ENCODE results near the gene STEAP2. TPM values are rescaled to one million over a fixed set of nuclear protein-coding genes. Genes with fewer than 3 reads are reported as not detected.

The STEAP2 gene
- total RNA-seq, 1 experiment from 2014 or later = 134 TPM

DNA sequence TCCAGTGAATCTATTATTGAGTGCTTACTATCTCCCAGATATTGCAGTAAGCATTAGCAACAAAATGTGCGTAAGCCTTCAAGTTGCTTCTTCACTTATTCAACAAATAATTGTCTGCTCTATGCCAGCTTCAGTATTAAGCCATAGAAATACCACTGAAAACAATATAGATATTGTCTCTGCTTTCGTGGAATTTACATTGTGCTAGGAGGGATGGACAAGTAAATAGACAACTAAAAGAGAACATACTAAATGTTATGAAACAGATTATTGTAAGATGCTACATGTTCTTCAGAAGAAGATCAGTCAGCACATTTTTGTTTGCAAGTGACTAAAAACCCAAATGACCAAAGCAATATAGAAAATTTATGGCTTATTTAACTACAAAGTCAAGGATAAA lies 60.7 kb downstream of the STEAP2 start:
- no peak for DNase-seq (ENCODE audit: low spot score)
- Histone ChIP-seq H3K4me3 (ENCODE audit: low read depth, low read length, poor library complexity, severe bottlenecking) (no peak overlapping the region), H3K27ac (ENCODE audit: low read depth, low read length, poor library complexity, severe bottlenecking) (no peak overlapping the region), H3K27me3 (replicated peaks; ENCODE audit: insufficient read depth, low read depth, low read length, poor library complexity) (no peaks in the 10 kb centered on the region), H3K36me3 (ENCODE audit: insufficient read depth, low read length, poor library complexity, severe bottlenecking) (no peaks in the 10 kb centered on the region), H3K9me3 (ENCODE audit: low read depth, low read length, poor library complexity, severe bottlenecking) (no peaks in the 10 kb centered on the region), H3K4me1 (ENCODE audit: insufficient read depth, low read length, poor library complexity, severe bottlenecking) (peaks cover 16% of the 10 kb centered on the region)
- TF ChIP-seq, protein P1, sequence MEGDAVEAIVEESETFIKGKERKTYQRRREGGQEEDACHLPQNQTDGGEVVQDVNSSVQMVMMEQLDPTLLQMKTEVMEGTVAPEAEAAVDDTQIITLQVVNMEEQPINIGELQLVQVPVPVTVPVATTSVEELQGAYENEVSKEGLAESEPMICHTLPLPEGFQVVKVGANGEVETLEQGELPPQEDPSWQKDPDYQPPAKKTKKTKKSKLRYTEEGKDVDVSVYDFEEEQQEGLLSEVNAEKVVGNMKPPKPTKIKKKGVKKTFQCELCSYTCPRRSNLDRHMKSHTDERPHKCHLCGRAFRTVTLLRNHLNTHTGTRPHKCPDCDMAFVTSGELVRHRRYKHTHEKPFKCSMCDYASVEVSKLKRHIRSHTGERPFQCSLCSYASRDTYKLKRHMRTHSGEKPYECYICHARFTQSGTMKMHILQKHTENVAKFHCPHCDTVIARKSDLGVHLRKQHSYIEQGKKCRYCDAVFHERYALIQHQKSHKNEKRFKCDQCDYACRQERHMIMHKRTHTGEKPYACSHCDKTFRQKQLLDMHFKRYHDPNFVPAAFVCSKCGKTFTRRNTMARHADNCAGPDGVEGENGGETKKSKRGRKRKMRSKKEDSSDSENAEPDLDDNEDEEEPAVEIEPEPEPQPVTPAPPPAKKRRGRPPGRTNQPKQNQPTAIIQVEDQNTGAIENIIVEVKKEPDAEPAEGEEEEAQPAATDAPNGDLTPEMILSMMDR (conservative IDR thresholded peaks at IDR 0.05; ENCODE audit: low read depth, low read length) = no peak
- TF ChIP-seq EZH2 (IDR thresholded peaks at IDR 0.05; ENCODE audit: borderline replicate concordance, low read depth, low read length, poor library complexity, severe bottlenecking) = no peak
- CTCF ChIA-PET = no interaction called here
- intact Hi-C loops (cut with micrococcal nuclease; ENCODE audit: unreplicated experiment) = no loop called here
- POLR2A ChIA-PET (ENCODE audit: low non-redundant PET) = no interaction called here
- BruUV-seq (replicated peaks) = no TSS peak

DNA sequence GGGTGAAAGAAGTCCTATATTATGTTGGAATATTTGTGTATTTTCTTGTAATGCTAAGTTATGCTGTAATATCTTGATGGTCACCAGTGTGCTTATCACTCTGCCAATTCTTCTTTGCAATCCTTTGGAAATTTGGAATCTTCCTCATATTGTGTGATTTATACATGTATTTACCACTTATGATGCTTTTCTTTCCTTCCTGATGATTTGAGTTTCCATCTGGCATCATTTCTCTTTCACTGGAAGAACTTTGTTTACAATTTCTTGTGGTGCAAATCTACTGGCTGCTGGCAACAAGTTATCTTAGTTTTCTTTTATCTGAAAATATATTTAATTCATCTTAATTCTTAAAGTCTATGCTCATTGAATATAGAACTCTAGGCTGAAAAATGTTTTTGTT lies 62.6 kb downstream of the STEAP2 start:
- no peaks in the 10 kb centered on the region for H3K9me3 ChIP-seq (ENCODE audit: low read depth, low read length, poor library complexity, severe bottlenecking)
- POLR2A ChIA-PET (ENCODE audit: low non-redundant PET) = interaction anchor here (0.6 kb wide), 1 partner anchor 42 kb away, joined by 3 read pairs; no protein-coding TSS in a partner anchor
- intact Hi-C loops (cut with micrococcal nuclease; ENCODE audit: unreplicated experiment) = no loop called here
- no peak for DNase-seq (ENCODE audit: low spot score)
- no TSS peak for BruUV-seq (replicated peaks)
- H3K27ac ChIP-seq (ENCODE audit: low read depth, low read length, poor library complexity, severe bottlenecking) = no peak overlapping the region
- no peaks in the 10 kb centered on the region for H3K27me3 ChIP-seq (replicated peaks; ENCODE audit: insufficient read depth, low read depth, low read length, poor library complexity)
- H3K4me1 ChIP-seq (ENCODE audit: insufficient read depth, low read length, poor library complexity, severe bottlenecking) = peaks cover 9% of the 10 kb centered on the region
- H3K36me3 ChIP-seq (ENCODE audit: insufficient read depth, low read length, poor library complexity, severe bottlenecking) = no peaks in the 10 kb centered on the region
- H3K4me3 ChIP-seq (ENCODE audit: low read depth, low read length, poor library complexity, severe bottlenecking) = no peak overlapping the region
- CTCF ChIA-PET = no interaction called here
- no peak for TF ChIP-seq EZH2 (IDR thresholded peaks at IDR 0.05; ENCODE audit: borderline replicate concordance, low read depth, low read length, poor library complexity, severe bottlenecking)
- TF ChIP-seq, protein P1 (conservative IDR thresholded peaks at IDR 0.05; ENCODE audit: low read depth, low read length) = no peak

DNA sequence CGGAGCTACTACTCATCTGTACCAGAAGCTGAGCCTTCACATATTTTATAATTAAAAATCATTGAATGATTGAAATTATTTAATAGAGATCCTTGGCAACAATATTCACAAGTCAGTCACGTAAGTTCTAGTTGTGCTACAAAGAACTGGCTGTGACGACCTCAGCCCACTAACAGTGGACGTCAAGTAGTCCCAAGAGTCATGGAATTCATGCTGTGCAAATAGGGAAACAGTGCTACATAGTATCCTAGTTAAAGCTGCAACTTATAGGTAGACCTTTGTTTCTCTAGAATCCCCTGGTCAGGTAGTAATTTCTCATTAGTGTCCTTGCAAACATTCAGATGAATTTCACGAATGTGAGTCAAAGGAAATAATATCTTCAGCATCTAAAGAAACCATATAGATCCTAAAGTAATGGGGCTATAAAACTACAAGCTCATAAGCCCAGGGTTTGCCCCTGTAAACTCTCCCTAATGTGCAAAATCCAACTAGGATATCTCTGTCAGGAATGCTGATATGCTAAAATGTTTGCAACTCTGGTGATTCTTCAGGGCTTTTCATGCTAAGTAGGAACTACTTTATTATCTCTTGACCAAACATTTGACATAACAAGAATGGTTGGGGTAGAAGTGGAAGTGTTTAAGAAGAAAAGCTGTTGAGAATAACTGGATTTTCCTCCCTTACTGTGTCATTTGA lies 64.6 kb downstream of the STEAP2 start:
- H3K4me1 ChIP-seq (ENCODE audit: insufficient read depth, low read length, poor library complexity, severe bottlenecking) = peaks cover 9% of the 10 kb centered on the region
- TF ChIP-seq EZH2 (IDR thresholded peaks at IDR 0.05; ENCODE audit: borderline replicate concordance, low read depth, low read length, poor library complexity, severe bottlenecking) = no peak
- TF ChIP-seq, protein P1 (conservative IDR thresholded peaks at IDR 0.05; ENCODE audit: low read depth, low read length) = no peak
- POLR2A ChIA-PET (ENCODE audit: low non-redundant PET) = no interaction called here
- intact Hi-C loops (cut with micrococcal nuclease; ENCODE audit: unreplicated experiment) = no loop called here
- H3K36me3 ChIP-seq (ENCODE audit: insufficient read depth, low read length, poor library complexity, severe bottlenecking) = no peaks in the 10 kb centered on the region
- H3K4me3 ChIP-seq (ENCODE audit: low read depth, low read length, poor library complexity, severe bottlenecking) = no peak overlapping the region
- CTCF ChIA-PET = no interaction called here
- no peaks in the 10 kb centered on the region for H3K27me3 ChIP-seq (replicated peaks; ENCODE audit: insufficient read depth, low read depth, low read length, poor library complexity)
- no peaks in the 10 kb centered on the region for H3K9me3 ChIP-seq (ENCODE audit: low read depth, low read length, poor library complexity, severe bottlenecking)
- no peak overlapping the region for H3K27ac ChIP-seq (ENCODE audit: low read depth, low read length, poor library complexity, severe bottlenecking)
- no TSS peak for BruUV-seq (replicated peaks)
- no peak for DNase-seq (ENCODE audit: low spot score)

Other genes with a start within 250 kb of the STEAP2 start
- gene STEAP1, start 57.3 kb upstream of the STEAP2 start, total RNA-seq (2021) = 188 and 213 TPM in 2 replicates
- 2.4 and 4.3 TPM in 2 replicates for gene CFAP69, start 33.4 kb downstream of the STEAP2 start, total RNA-seq (2021)
- gene FAM237B, start 109.6 kb downstream of the STEAP2 start, total RNA-seq (2021) = not detected in 2 replicates
- 32.9 and 34.7 TPM in 2 replicates for gene GTPBP10, start 135.0 kb downstream of the STEAP2 start, total RNA-seq (2021)
- 32.9 and 35.1 TPM in 2 replicates for gene CLDN12, start 191.7 kb downstream of the STEAP2 start, total RNA-seq (2021)